PC-9 (cell line): Measurements from ENCODE around the gene NRDC. TPM values are rescaled to one million over a fixed set of nuclear protein-coding genes. Genes with fewer than 3 reads are reported as not detected.
A peak's percentile ranks its signal among the peaks of the same experiment; 100 is the strongest.

Source experiments
- BruUV-seq: library from RNA; stranded (reverse); fragments of 400-500 nt; replicated peaks from 2 replicates; lab custom pipeline; 2021; lab: Mats Ljungman, UMichigan
- CTCF ChIA-PET: fragments of 300-600 bp; sonication (Branson Sonifier 250); formaldehyde crosslinking; loops from one replicate; lab custom pipeline; 2022; ENCODE audit warnings: antibody characterized with exemption; lab: Charles Lee
- POLR2A ChIA-PET: fragments of 300-600 bp; sonication (Branson Sonifier 250); formaldehyde crosslinking; loops from one replicate; lab custom pipeline; 2022; ENCODE audit warnings: antibody characterized with exemption; ENCODE audit not compliant: unreplicated experiment; lab: Charles Lee
- DNase-seq, 2 experiments: peaks; one replicate each; pipeline versions ENCODE4 v3.0.0 to v3.0.0-alpha.2; 2015 to 2022; ENCODE audit warnings: mixed read lengths in 1 of 2
- H2AFZ ChIP-seq: fragments of 200-600 bp; sonication (generic); 2 replicates; pipeline ENCODE4 v1.8.1; 2017; ENCODE audit warnings: antibody characterized with exemption
- H3F3A ChIP-seq: fragments of 200-600 bp; sonication (generic); 2 replicates; pipeline ENCODE4 v1.8.1; 2017; ENCODE audit warnings: antibody characterized with exemption, mild to moderate bottlenecking, low read depth; ENCODE audit not compliant: insufficient read depth
- H3K27ac ChIP-seq: fragments of 200-600 bp; sonication (generic); 2 replicates; pipeline ENCODE4 v1.6.1; 2016; ENCODE audit warnings: mixed run types
- H3K27me3 ChIP-seq: fragments of 200-600 bp; sonication (generic); 2 replicates; pipeline ENCODE4 v1.6.1; 2016; ENCODE audit warnings: low read depth, mixed run types; ENCODE audit not compliant: insufficient read depth
- H3K36me3 ChIP-seq: fragments of 200-600 bp; sonication (generic); 2 replicates; pipeline ENCODE4 v1.6.1; 2016; ENCODE audit warnings: low read depth, mixed run types
- H3K4me1 ChIP-seq: fragments of 200-600 bp; sonication (generic); replicated peaks from 2 replicates; pipeline ENCODE4 v1.6.1; 2016; ENCODE audit warnings: mixed run types; ENCODE audit not compliant: insufficient read depth
- H3K4me2 ChIP-seq: fragments of 200-600 bp; sonication (generic); 2 replicates; pipeline ENCODE4 v1.6.1; 2017; ENCODE audit warnings: mixed run types
- H3K4me3 ChIP-seq: fragments of 200-600 bp; sonication (generic); 2 replicates; pipeline ENCODE4 v1.6.1; 2016; ENCODE audit warnings: mixed run types
- H3K79me2 ChIP-seq: fragments of 200-600 bp; sonication (generic); 2 replicates; pipeline ENCODE4 v1.6.1; 2017; ENCODE audit warnings: low read depth, mixed run types
- H3K9me2 ChIP-seq: fragments of 200-600 bp; sonication (generic); 2 replicates; pipeline ENCODE4 v1.8.1; 2017; ENCODE audit warnings: mild to moderate bottlenecking; ENCODE audit not compliant: insufficient read depth
- H3K9me3 ChIP-seq: fragments of 200-600 bp; sonication (generic); 2 replicates; pipeline ENCODE4 v1.8.1; 2016; ENCODE audit warnings: low read depth; ENCODE audit not compliant: insufficient read depth
- H4K20me1 ChIP-seq: fragments of 200-600 bp; sonication (generic); 2 replicates; pipeline ENCODE4 v1.8.1; 2017; ENCODE audit not compliant: insufficient read depth
- CTCF ChIP-seq: fragments of 200-600 bp; sonication (generic); conservative IDR thresholded peaks from 2 replicates; pipeline ENCODE4 v1.6.1; 2017; ENCODE audit warnings: mixed run types, antibody characterized with exemption, mild to moderate bottlenecking, moderate library complexity
- EZH2 ChIP-seq: fragments of 200-600 bp; sonication (generic); IDR thresholded peaks from 2 replicates; pipeline ENCODE4 v1.8.0; 2017; ENCODE audit warnings: antibody characterized with exemption, low read depth
- intact Hi-C: fragments of 100-400 bp; cut with micrococcal nuclease; formaldehyde crosslinking; loops from one replicate; pipeline ENCODE4 v1.10.0; 2022; ENCODE audit not compliant: unreplicated experiment
- total RNA-seq: library from RNA; stranded (reverse); gene quantifications from 2 replicates; pipeline ENCODE4 v1.2.3, GENCODE V29; 2021

NRDC gene
- total RNA-seq, 1 experiment from 2014 or later, result 219 TPM

GRCh38 chr1:51776408-51776807 is 102.1 kb downstream of the NRDC start:
- H3K9me2 ChIP-seq, result no peaks in the 10 kb centered on the region
- intact Hi-C loops, result no loop called here
- no peaks in the 10 kb centered on the region for H3K27me3 ChIP-seq
- no peak overlapping the region for H3K27ac ChIP-seq
- no peaks in the 10 kb centered on the region for H4K20me1 ChIP-seq
- CTCF ChIA-PET, result no interaction called here
- H3K9me3 ChIP-seq, result no peaks in the 10 kb centered on the region
- H3K36me3 ChIP-seq, result peaks cover 67% of the 10 kb centered on the region
- peaks cover 13% of the 10 kb centered on the region; the same call in 1 of the 2 replicates for H3K79me2 ChIP-seq
- no peak overlapping the region for H2AFZ ChIP-seq
- DNase-seq, result no peak
- POLR2A ChIA-PET, result no interaction called here
- H3K4me2 ChIP-seq, result no peak overlapping the region
- peaks cover 32% of the 10 kb centered on the region; the same call in 1 of the 2 replicates for H3F3A ChIP-seq
- TF ChIP-seq CTCF (no peak), EZH2 (no peak)
- H3K4me1 ChIP-seq, result no peaks in the 10 kb centered on the region
- no peak overlapping the region for H3K4me3 ChIP-seq
- BruUV-seq, result no TSS peak

DNA sequence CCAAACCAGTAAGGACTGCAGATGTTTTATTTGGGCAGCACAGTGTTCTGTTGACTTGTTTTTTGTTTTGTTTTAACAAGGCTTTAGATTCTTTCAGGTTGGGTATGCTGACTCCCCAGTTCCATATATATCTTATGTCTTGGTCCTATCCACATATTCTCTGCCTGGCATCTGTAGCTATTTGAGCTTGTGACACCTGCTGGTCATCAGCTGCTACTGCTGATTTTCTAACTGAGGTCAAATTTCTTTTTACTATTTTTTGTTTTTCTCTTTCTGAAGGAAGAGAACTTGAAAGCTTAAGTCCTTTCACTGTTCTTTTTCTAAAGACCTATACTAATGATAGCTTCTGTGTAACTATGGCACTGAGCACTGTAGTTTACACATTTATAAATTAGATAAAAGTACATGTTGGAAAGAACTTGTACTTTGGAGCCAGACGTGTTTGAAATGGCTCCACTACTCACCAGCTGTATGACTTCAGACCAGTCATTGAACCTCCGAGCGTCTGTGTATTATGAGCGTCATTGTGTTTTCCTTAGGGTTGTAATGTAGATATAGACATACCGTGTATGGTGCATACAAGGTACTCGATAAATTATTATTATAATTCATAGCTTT is 109.4 kb downstream of the NRDC start:
- Histone ChIP-seq H2AFZ (no peak overlapping the region), H3K4me3 (no peak overlapping the region)
- CTCF ChIA-PET, result interaction anchor here (1.3 to 1.6 kb wide), 2 partner anchors 141 to 199 kb away, joined by 3 to 4 read pairs; no protein-coding TSS in a partner anchor

DNA sequence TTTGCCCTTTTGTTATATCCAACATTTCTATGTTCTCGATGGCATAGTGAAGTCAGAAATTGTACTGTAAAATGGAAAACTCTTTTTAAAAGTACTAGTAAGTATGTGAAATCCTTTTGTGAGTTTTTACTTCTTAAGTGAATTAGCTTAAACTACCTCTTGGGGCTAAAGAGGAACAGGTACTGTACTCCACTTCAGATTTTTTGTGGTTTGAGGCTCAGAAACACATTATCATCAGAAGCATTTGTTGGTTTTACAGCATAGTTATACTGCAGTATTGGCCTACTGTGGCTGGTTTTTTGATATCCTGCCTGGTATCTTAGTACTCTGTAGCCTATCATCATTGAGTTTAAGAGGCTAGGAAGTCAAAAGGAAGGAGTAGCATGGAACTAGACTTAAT is 117.2 kb downstream of the NRDC start:
- no peak for DNase-seq
- no TSS peak for BruUV-seq
- TF ChIP-seq EZH2 (no peak), CTCF (no peak)
- no peaks in the 10 kb centered on the region for H3K9me3 ChIP-seq
- peak overlapping the region; percentile 60 for H3K27ac ChIP-seq
- peaks cover 10% of the 10 kb centered on the region; the same call in 1 of the 2 replicates for H3K79me2 ChIP-seq
- H3F3A ChIP-seq, result peaks cover 48% of the 10 kb centered on the region
- no peak overlapping the region for H2AFZ ChIP-seq
- no peaks in the 10 kb centered on the region for H4K20me1 ChIP-seq
- peaks cover 30% of the 10 kb centered on the region for H3K4me1 ChIP-seq
- no peak overlapping the region for H3K4me3 ChIP-seq
- no peak overlapping the region for H3K4me2 ChIP-seq
- ChIA-PET CTCF (no interaction called here), POLR2A (interaction anchor here (0.7 kb wide), 1 partner anchor 113 kb away, joined by 4 read pairs; no protein-coding TSS in a partner anchor)
- no peaks in the 10 kb centered on the region for H3K9me2 ChIP-seq
- intact Hi-C loops, result loop anchor here (2.0 to 5.0 kb wide), 3 partner anchors 89 to 203 kb away; no protein-coding TSS in a partner anchor
- no peaks in the 10 kb centered on the region for H3K27me3 ChIP-seq
- peaks cover 41% of the 10 kb centered on the region for H3K36me3 ChIP-seq

More for the DNA sequence above, 109.4 kb downstream of the NRDC start:
- H3K27ac ChIP-seq, result no peak overlapping the region
- POLR2A ChIA-PET, result interaction anchor here (0.6 to 0.9 kb wide), 4 partner anchors 8 to 264 kb away, joined by 3 to 8 read pairs (median 4); no protein-coding TSS in a partner anchor
- H4K20me1 ChIP-seq, result no peaks in the 10 kb centered on the region; the same call in 1 of the 2 replicates
- no peak overlapping the region for H3K4me2 ChIP-seq
- no peaks in the 10 kb centered on the region for H3K4me1 ChIP-seq
- H3K36me3 ChIP-seq, result peaks cover 65% of the 10 kb centered on the region
- peak; percentile 33 to 49 for DNase-seq
- peaks cover 27% of the 10 kb centered on the region; the same call in 1 of the 2 replicates for H3K79me2 ChIP-seq
- H3K27me3 ChIP-seq, result no peaks in the 10 kb centered on the region
- H3K9me3 ChIP-seq, result no peaks in the 10 kb centered on the region
- H3K9me2 ChIP-seq, result no peaks in the 10 kb centered on the region
- intact Hi-C loops, result loop anchor here (2.0 to 5.0 kb wide), 2 partner anchors 147 to 200 kb away; no protein-coding TSS in a partner anchor
- TF ChIP-seq EZH2, result no peak
- TF ChIP-seq CTCF, result peak; percentile 92
- no TSS peak for BruUV-seq
- peaks cover 38% of the 10 kb centered on the region for H3F3A ChIP-seq
